ENCODE measurements around the gene ZNF491. TPM values are rescaled to one million over a fixed set of nuclear protein-coding genes. Genes with fewer than 3 reads are reported as not detected.
"Not testable (repeated sequence)": the region's sequence is repeated elsewhere in the genome, so short reads cannot be mapped to it uniquely, and the experiment has no call there.

The ZNF491 gene
- total RNA-seq, 4 donors from 2014 or later: 0.75 to 3.1 (median 2.4) TPM; not detected in 1

- Histone ChIP-seq H3K9me3 (peaks cover 0 to 9% of the 10 kb centered on the region in 2 donors), H3K4me3 (peak within 1 kb of the TSS; percentile 73 to 86 (median 80)), H3K4me1 (peaks cover 9 to 16% (median 15%) of the 10 kb centered on the region in 4 donors), H3K36me3 (no peaks in the 10 kb centered on the region), H3K27ac (peak within 1 kb of the TSS; percentile 91 to 96 (median 94)), H3K27me3 (no peaks in the 10 kb centered on the region)
- TF ChIP-seq POLR2AphosphoS5 (IDR thresholded peaks at IDR 0.05): peak; percentile 77 to 88 (median 84)
- peak in 1 of 5 experiments; percentile 13 for TF ChIP-seq CTCF (IDR thresholded peaks at IDR 0.05)
- no peak for TF ChIP-seq EP300 (IDR thresholded peaks at IDR 0.05; ENCODE audit: low read depth)
- TF ChIP-seq POLR2A (IDR thresholded peaks at IDR 0.05): peak; percentile 74
- intact Hi-C loops (cut with DNase I; ENCODE audit: low total_unique reads): no loop called here
- DNase-seq: peak; percentile 99
- WGBS, 2 donors (ENCODE audit: low coverage in 1 of 2): 0% methylated on average over 2 to 36 of the region's 61 CpGs
- in situ Hi-C loops (cut with MboI; ENCODE audit: low pct_ligation_motif_present in 1 of 4, low pct_unique_long_range_greater_than_20kb in 1 of 4, low sequenced_read_pairs in 3 of 4): no loop called here
Measured at GRCh38 chr19:11766597-11767591, 31.4 kb upstream of the ZNF491 start, which contains the start of gene ZNF441. ZNF441 (plus strand) TSS chr19:11767000; CDS start chr19:11767194, 194 bp downstream.

GRCh38 chr19:11767633-11768133 lies 30.6 kb upstream of the ZNF491 start:
- Histone ChIP-seq H3K27me3 (no peaks in the 10 kb centered on the region), H3K36me3 (no peaks in the 10 kb centered on the region), H3K4me1 (peaks cover 9 to 16% (median 15%) of the 10 kb centered on the region in 4 donors), H3K9me3 (peaks cover 3 to 12% of the 10 kb centered on the region in 2 donors), H3K4me3 (peak overlapping the region; percentile 73 to 86 (median 80)), H3K27ac (peak overlapping the region; percentile 91 to 96 (median 94))
- TF ChIP-seq POLR2A (IDR thresholded peaks at IDR 0.05) (no peak), CTCF (IDR thresholded peaks at IDR 0.05) (no peak), POLR2AphosphoS5 (IDR thresholded peaks at IDR 0.05) (peak in 2 of 3 donors; percentile 13 to 47)
- DNase-seq: peak; percentile 69
- intact Hi-C loops (cut with DNase I; ENCODE audit: low total_unique reads) (no loop called here), in situ Hi-C loops (cut with MboI; ENCODE audit: low pct_ligation_motif_present in 1 of 4, low pct_unique_long_range_greater_than_20kb in 1 of 4, low sequenced_read_pairs in 3 of 4) (no loop called here)
- 0% methylated on average over 1 to 20 of the region's 20 CpGs for WGBS, 2 donors (ENCODE audit: low coverage in 1 of 2)

GRCh38 chr19:11769995-11770394 lies 28.3 kb upstream of the ZNF491 start:
- Histone ChIP-seq H3K27ac (no peak overlapping the region), H3K4me3 (no peak overlapping the region), H3K27me3 (no peaks in the 10 kb centered on the region), H3K4me1 (peaks cover 9 to 16% (median 15%) of the 10 kb centered on the region in 4 donors), H3K36me3 (peaks cover 0 to 4% (median 0%) of the 10 kb centered on the region in 4 donors), H3K9me3 (peaks cover 3 to 19% of the 10 kb centered on the region in 2 donors)
- TF ChIP-seq CTCF (IDR thresholded peaks at IDR 0.05): no peak
- no peak for TF ChIP-seq POLR2AphosphoS5 (IDR thresholded peaks at IDR 0.05)
- no peak for TF ChIP-seq EP300 (IDR thresholded peaks at IDR 0.05; ENCODE audit: low read depth)
- TF ChIP-seq POLR2A (IDR thresholded peaks at IDR 0.05): no peak
- 89 to 100% methylated on average over 3 to 4 of the region's 4 CpGs for WGBS, 2 donors (ENCODE audit: low coverage in 1 of 2)
- intact Hi-C loops (cut with DNase I; ENCODE audit: low total_unique reads) (no loop called here), in situ Hi-C loops (cut with MboI; ENCODE audit: low pct_ligation_motif_present in 1 of 4, low pct_unique_long_range_greater_than_20kb in 1 of 4, low sequenced_read_pairs in 3 of 4) (no loop called here)
- DNase-seq: no peak

GRCh38 chr19:11771520-11771919 lies 26.8 kb upstream of the ZNF491 start:
- in situ Hi-C loops (cut with MboI; ENCODE audit: low pct_ligation_motif_present in 1 of 4, low pct_unique_long_range_greater_than_20kb in 1 of 4, low sequenced_read_pairs in 3 of 4); H3K36me3 ChIP-seq; H3K4me3 ChIP-seq; DNase-seq; intact Hi-C loops (cut with DNase I; ENCODE audit: low total_unique reads); H3K27me3 ChIP-seq; H3K27ac ChIP-seq: not testable (repeated sequence)
- H3K9me3 ChIP-seq: peaks cover 3 to 28% of the 10 kb centered on the region in 2 donors
- 82 to 100% methylated on average over 2 to 9 of the region's 11 CpGs for WGBS, 2 donors (ENCODE audit: low coverage in 1 of 2)
- peaks cover 9 to 13% (median 12%) of the 10 kb centered on the region in 4 donors for H3K4me1 ChIP-seq
- peak in 2 of 5 experiments; percentile 6 to 8 for TF ChIP-seq CTCF (IDR thresholded peaks at IDR 0.05)

- DNase-seq; in situ Hi-C loops (cut with MboI; ENCODE audit: low pct_ligation_motif_present in 1 of 4, low pct_unique_long_range_greater_than_20kb in 1 of 4, low sequenced_read_pairs in 3 of 4); H3K27me3 ChIP-seq; H3K27ac ChIP-seq; H3K4me1 ChIP-seq; intact Hi-C loops (cut with DNase I; ENCODE audit: low total_unique reads); H3K4me3 ChIP-seq: not testable (repeated sequence)
- 98 to 100% methylated on average over 10 to 11 of the region's 11 CpGs for WGBS, 2 donors (ENCODE audit: low coverage in 1 of 2)
- peaks cover 6 to 55% (median 29%) of the 10 kb centered on the region in 4 donors for H3K36me3 ChIP-seq
- H3K9me3 ChIP-seq: peaks cover 37 to 45% of the 10 kb centered on the region in 2 donors
Measured at GRCh38 chr19:11776669-11777068, 21.7 kb upstream of the ZNF491 start.

Measured in transverse colon (tissue), 4 donors.